ENCODE results near the gene KRT16. TPM values are rescaled to one million over a fixed set of nuclear protein-coding genes. Genes with fewer than 3 reads are reported as not detected.
"Not testable (repeated sequence)": the region's sequence is repeated elsewhere in the genome, so short reads cannot be mapped to it uniquely, and the experiment has no call there.

The KRT16 gene
- total RNA-seq, 4 donors from 2014 or later: 0.79 TPM; not detected in 3

GRCh38 chr17:41617698-41618097 lies 5.1 kb upstream of the KRT16 start:
- TF ChIP-seq POLR2AphosphoS5 (IDR thresholded peaks at IDR 0.05) (no peak), EP300 (IDR thresholded peaks at IDR 0.05; ENCODE audit: low read depth) (no peak), POLR2A (IDR thresholded peaks at IDR 0.05) (no peak)
- TF ChIP-seq, protein P1, sequence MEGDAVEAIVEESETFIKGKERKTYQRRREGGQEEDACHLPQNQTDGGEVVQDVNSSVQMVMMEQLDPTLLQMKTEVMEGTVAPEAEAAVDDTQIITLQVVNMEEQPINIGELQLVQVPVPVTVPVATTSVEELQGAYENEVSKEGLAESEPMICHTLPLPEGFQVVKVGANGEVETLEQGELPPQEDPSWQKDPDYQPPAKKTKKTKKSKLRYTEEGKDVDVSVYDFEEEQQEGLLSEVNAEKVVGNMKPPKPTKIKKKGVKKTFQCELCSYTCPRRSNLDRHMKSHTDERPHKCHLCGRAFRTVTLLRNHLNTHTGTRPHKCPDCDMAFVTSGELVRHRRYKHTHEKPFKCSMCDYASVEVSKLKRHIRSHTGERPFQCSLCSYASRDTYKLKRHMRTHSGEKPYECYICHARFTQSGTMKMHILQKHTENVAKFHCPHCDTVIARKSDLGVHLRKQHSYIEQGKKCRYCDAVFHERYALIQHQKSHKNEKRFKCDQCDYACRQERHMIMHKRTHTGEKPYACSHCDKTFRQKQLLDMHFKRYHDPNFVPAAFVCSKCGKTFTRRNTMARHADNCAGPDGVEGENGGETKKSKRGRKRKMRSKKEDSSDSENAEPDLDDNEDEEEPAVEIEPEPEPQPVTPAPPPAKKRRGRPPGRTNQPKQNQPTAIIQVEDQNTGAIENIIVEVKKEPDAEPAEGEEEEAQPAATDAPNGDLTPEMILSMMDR (IDR thresholded peaks at IDR 0.05): no peak
- no peak overlapping the region for H3K27ac ChIP-seq
- WGBS, 2 donors (ENCODE audit: low coverage in 1 of 2): 60 to 65% methylated on average over 1 to 11 of the region's 11 CpGs
- no peaks in the 10 kb centered on the region for H3K36me3 ChIP-seq
- H3K4me3 ChIP-seq: no peak overlapping the region
- no peak for DNase-seq
- in situ Hi-C loops (cut with MboI; ENCODE audit: low pct_ligation_motif_present in 1 of 4, low pct_unique_long_range_greater_than_20kb in 1 of 4, low sequenced_read_pairs in 3 of 4) (no loop called here), intact Hi-C loops (cut with DNase I; ENCODE audit: low total_unique reads) (no loop called here)
- H3K9me3 ChIP-seq: no peaks in the 10 kb centered on the region
- H3K27me3 ChIP-seq: peaks cover 4% of the 10 kb centered on the region
- no peaks in the 10 kb centered on the region for H3K4me1 ChIP-seq

DNA sequence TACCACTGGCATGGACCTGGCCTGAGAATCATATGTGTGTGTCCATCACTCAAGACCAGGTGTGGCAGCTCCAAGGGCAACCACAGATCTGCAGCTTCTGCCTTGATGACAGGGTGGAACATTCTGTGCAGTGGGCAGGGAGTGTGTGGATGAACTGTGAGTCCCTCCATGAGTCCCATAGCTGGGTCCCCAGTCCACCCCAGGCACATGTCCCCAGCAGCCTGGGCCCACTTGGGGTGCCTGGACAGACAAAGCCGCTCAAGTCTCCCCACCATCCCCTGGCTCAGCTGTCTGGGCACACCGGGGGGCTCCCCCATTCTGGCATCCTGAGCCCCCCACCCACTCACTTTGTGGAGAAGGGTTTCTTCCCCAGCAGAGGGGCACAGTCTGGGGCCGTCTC lies 4.6 kb upstream of the KRT16 start:
- no peak for TF ChIP-seq EP300 (IDR thresholded peaks at IDR 0.05; ENCODE audit: low read depth)
- TF ChIP-seq, protein P1 (IDR thresholded peaks at IDR 0.05): no peak
- TF ChIP-seq POLR2AphosphoS5 (IDR thresholded peaks at IDR 0.05): no peak
- no peak for TF ChIP-seq POLR2A (IDR thresholded peaks at IDR 0.05)
- no peak for DNase-seq
- no peak overlapping the region for H3K27ac ChIP-seq
- H3K4me1 ChIP-seq: no peaks in the 10 kb centered on the region
- peaks cover 4% of the 10 kb centered on the region for H3K27me3 ChIP-seq
- H3K36me3 ChIP-seq: no peaks in the 10 kb centered on the region
- H3K4me3 ChIP-seq: no peak overlapping the region
- 81% methylated on average over 3 of the region's 3 CpGs; no CpG with 5 or more reads in 1 of the 2 donors for WGBS, 2 donors (ENCODE audit: low coverage in 1 of 2)
- intact Hi-C loops (cut with DNase I; ENCODE audit: low total_unique reads): no loop called here
- H3K9me3 ChIP-seq: no peaks in the 10 kb centered on the region
- in situ Hi-C loops (cut with MboI; ENCODE audit: low pct_ligation_motif_present in 1 of 4, low pct_unique_long_range_greater_than_20kb in 1 of 4, low sequenced_read_pairs in 3 of 4): no loop called here

DNA sequence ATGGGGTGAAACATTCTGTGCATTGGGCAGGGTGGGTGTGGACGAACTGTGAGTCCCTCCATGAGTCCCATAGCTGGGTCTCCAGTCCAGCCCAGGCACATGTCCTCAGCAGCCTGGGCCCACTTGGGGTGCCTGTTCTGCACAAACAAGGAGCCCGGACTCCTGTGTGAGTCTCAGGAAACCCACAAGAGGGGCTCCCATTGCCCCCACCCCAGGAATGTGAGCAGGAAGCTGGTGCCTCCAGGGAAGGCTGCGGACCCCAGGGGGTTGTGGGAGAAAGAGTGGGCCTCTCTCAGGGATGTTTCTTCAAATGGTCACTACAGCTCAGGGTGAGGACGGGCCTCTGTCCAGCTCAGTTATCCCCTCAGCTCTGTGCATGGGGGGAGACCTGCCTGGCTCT lies 3.9 kb upstream of the KRT16 start:
- H3K9me3 ChIP-seq; H3K36me3 ChIP-seq; DNase-seq; H3K4me3 ChIP-seq; H3K27ac ChIP-seq; in situ Hi-C loops (cut with MboI; ENCODE audit: low pct_ligation_motif_present in 1 of 4, low pct_unique_long_range_greater_than_20kb in 1 of 4, low sequenced_read_pairs in 3 of 4); intact Hi-C loops (cut with DNase I; ENCODE audit: low total_unique reads); H3K4me1 ChIP-seq; H3K27me3 ChIP-seq: not testable (repeated sequence)
- WGBS, 2 donors (ENCODE audit: low coverage in 1 of 2): 63% methylated on average over 4 of the region's 4 CpGs; no CpG with 5 or more reads in 1 of the 2 donors

- WGBS, 2 donors (ENCODE audit: low coverage in 1 of 2): 29 to 50% methylated on average over 2 to 6 of the region's 7 CpGs
Observed at GRCh38 chr17:41615454-41615853, 2.9 kb upstream of the KRT16 start.

GRCh38 chr17:41614767-41615166 lies 2.2 kb upstream of the KRT16 start:
- WGBS, 2 donors (ENCODE audit: low coverage in 1 of 2): 35 to 64% methylated on average over 2 to 9 of the region's 9 CpGs
- in situ Hi-C loops (cut with MboI; ENCODE audit: low pct_ligation_motif_present in 1 of 4, low pct_unique_long_range_greater_than_20kb in 1 of 4, low sequenced_read_pairs in 3 of 4): not testable (repeated sequence)

More at GRCh38 chr17:41615454-41615853, 2.9 kb upstream of the KRT16 start:
- Histone ChIP-seq H3K27ac (no peak overlapping the region), H3K4me3 (no peak overlapping the region), H3K9me3 (no peaks in the 10 kb centered on the region), H3K4me1 (no peaks in the 10 kb centered on the region), H3K27me3 (peaks cover 7% of the 10 kb centered on the region), H3K36me3 (no peaks in the 10 kb centered on the region)
- in situ Hi-C loops (cut with MboI; ENCODE audit: low pct_ligation_motif_present in 1 of 4, low pct_unique_long_range_greater_than_20kb in 1 of 4, low sequenced_read_pairs in 3 of 4): no loop called here
- no peak for TF ChIP-seq EP300 (IDR thresholded peaks at IDR 0.05; ENCODE audit: low read depth)
- TF ChIP-seq, protein P1 (IDR thresholded peaks at IDR 0.05): no peak
- TF ChIP-seq POLR2AphosphoS5 (IDR thresholded peaks at IDR 0.05): no peak
- TF ChIP-seq POLR2A (IDR thresholded peaks at IDR 0.05): no peak
- intact Hi-C loops (cut with DNase I; ENCODE audit: low total_unique reads): no loop called here
- no peak for DNase-seq

More at GRCh38 chr17:41614767-41615166, 2.2 kb upstream of the KRT16 start:
- H3K4me1 ChIP-seq; intact Hi-C loops (cut with DNase I; ENCODE audit: low total_unique reads); H3K9me3 ChIP-seq; H3K36me3 ChIP-seq; DNase-seq; H3K27ac ChIP-seq; H3K27me3 ChIP-seq; H3K4me3 ChIP-seq: not testable (repeated sequence)

Measured in transverse colon (tissue), 4 donors.